A673 (cell line): ENCODE data around the gene HYI. TPM values are rescaled to one million over a fixed set of nuclear protein-coding genes. Genes with fewer than 3 reads are reported as not detected.

ENCODE experiments used
- BruUV-seq: library from RNA; stranded (reverse); fragments of 400-500 nt; replicated peaks from 2 replicates; lab custom pipeline; 2021; lab: Mats Ljungman, UMichigan
- CTCF ChIA-PET: fragments of 300-600 bp; sonication (Branson Sonifier 250); formaldehyde crosslinking; loops from one replicate; lab custom pipeline; 2022; ENCODE audit warnings: antibody characterized with exemption; lab: Charles Lee
- POLR2A ChIA-PET: fragments of 300-600 bp; sonication (Branson Sonifier 250); formaldehyde crosslinking; loops from one replicate; lab custom pipeline; 2022; ENCODE audit warnings: antibody characterized with exemption; ENCODE audit not compliant: low non-redundant PET; lab: Charles Lee
- DNase-seq: peaks from one replicate; pipeline ENCODE4 v3.0.0-alpha.2; 2015; ENCODE audit warnings: low spot score
- H3K27ac ChIP-seq: fragments of 200-600 bp; sonication (generic); 2 replicates; pipeline ENCODE4 v1.5.1; 2016; ENCODE audit warnings: mixed run types, low read depth, mild to moderate bottlenecking, mixed read lengths, antibody characterized with exemption, low read length; ENCODE audit not compliant: poor library complexity, severe bottlenecking
- H3K27me3 ChIP-seq: fragments of 200-600 bp; sonication (generic); replicated peaks from 2 replicates; pipeline ENCODE4 v1.6.1; 2017; ENCODE audit warnings: mixed run types, low read depth, mild to moderate bottlenecking, mixed read lengths, antibody characterized with exemption, low read length; ENCODE audit not compliant: insufficient read depth, poor library complexity
- H3K36me3 ChIP-seq: fragments of 200-600 bp; sonication (generic); 2 replicates; pipeline ENCODE4 v1.6.1; 2016; ENCODE audit warnings: mixed run types, mild to moderate bottlenecking, mixed read lengths, antibody characterized with exemption, low read length; ENCODE audit not compliant: insufficient read depth, poor library complexity, severe bottlenecking
- H3K4me1 ChIP-seq: fragments of 200-600 bp; sonication (generic); 2 replicates; pipeline ENCODE4 v1.6.1; 2017; ENCODE audit warnings: mixed run types, mild to moderate bottlenecking, mixed read lengths, antibody characterized with exemption, low read length; ENCODE audit not compliant: insufficient read depth, poor library complexity, severe bottlenecking
- H3K4me3 ChIP-seq: fragments of 200-600 bp; sonication (generic); 2 replicates; pipeline ENCODE4 v1.5.1; 2016; ENCODE audit warnings: low read depth, mixed run types, mild to moderate bottlenecking, mixed read lengths, low read length; ENCODE audit not compliant: poor library complexity, severe bottlenecking
- H3K9me3 ChIP-seq: fragments of 200-600 bp; sonication (generic); 2 replicates; pipeline ENCODE4 v1.6.1; 2016; ENCODE audit warnings: mixed run types, low read depth, mild to moderate bottlenecking, mixed read lengths, antibody characterized with exemption, low read length; ENCODE audit not compliant: poor library complexity, severe bottlenecking
- CTCF ChIP-seq: fragments of 300-800, 200-600 bp; sonication (generic); conservative IDR thresholded peaks from 2 replicates; pipeline ENCODE4 v1.5.1; 2017; ENCODE audit warnings: low read depth, mild to moderate bottlenecking, antibody characterized with exemption, low read length, moderate library complexity, mixed read lengths
- EZH2 ChIP-seq: fragments of 200-600 bp; sonication (generic); IDR thresholded peaks from 2 replicates; pipeline ENCODE4 v1.6.1; 2017; ENCODE audit warnings: borderline replicate concordance, low read depth, mild to moderate bottlenecking, mixed read lengths, antibody characterized with exemption, low read length; ENCODE audit not compliant: poor library complexity, severe bottlenecking
- intact Hi-C: fragments of 100-400 bp; cut with micrococcal nuclease; formaldehyde crosslinking; loops from one replicate; pipeline ENCODE4 v1.10.0; 2022; ENCODE audit not compliant: unreplicated experiment
- total RNA-seq: library from RNA; stranded (reverse); gene quantifications from 2 replicates; pipeline ENCODE4 v1.2.3, GENCODE V29; 2021

The HYI gene
- total RNA-seq, 1 experiment from 2014 or later, result 14.8 TPM

DNA sequence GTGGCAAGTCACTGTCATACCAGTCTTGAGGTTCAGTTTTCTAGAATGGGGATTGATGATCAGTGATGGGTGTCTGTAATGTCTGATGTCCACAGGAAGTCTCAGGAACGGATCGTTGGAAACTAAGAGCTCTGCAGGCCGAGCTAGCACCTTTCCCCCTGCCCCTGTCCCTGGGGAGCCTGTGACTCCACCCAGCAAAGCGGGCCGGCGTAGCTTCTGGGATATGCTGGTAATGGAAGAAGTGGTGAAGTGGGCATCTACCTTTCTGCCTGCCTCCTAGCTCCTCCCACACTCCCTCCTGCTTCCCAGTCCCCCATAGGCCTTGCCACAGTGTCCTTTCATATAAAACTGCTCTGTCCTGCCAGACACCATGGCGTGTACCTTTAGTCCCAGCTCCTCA, 13.4 kb downstream of the HYI start:
- POLR2A ChIA-PET, result no interaction called here
- CTCF ChIA-PET, result no interaction called here

GRCh38 chr1:43439781-43440180, 13.9 kb downstream of the HYI start:
- no TSS peak for BruUV-seq
- H3K36me3 ChIP-seq, result peaks cover 6% of the 10 kb centered on the region
- intact Hi-C loops, result no loop called here

More for the DNA sequence above, 13.4 kb downstream of the HYI start:
- intact Hi-C loops, result no loop called here
- Histone ChIP-seq H3K36me3 (peaks cover 2% of the 10 kb centered on the region), H3K4me3 (no peak overlapping the region), H3K4me1 (peaks cover 10% of the 10 kb centered on the region), H3K9me3 (no peaks in the 10 kb centered on the region), H3K27ac (no peak overlapping the region), H3K27me3 (no peaks in the 10 kb centered on the region)
- DNase-seq, result no peak
- no peak for TF ChIP-seq EZH2
- no peak for TF ChIP-seq CTCF
- BruUV-seq, result no TSS peak

DNA sequence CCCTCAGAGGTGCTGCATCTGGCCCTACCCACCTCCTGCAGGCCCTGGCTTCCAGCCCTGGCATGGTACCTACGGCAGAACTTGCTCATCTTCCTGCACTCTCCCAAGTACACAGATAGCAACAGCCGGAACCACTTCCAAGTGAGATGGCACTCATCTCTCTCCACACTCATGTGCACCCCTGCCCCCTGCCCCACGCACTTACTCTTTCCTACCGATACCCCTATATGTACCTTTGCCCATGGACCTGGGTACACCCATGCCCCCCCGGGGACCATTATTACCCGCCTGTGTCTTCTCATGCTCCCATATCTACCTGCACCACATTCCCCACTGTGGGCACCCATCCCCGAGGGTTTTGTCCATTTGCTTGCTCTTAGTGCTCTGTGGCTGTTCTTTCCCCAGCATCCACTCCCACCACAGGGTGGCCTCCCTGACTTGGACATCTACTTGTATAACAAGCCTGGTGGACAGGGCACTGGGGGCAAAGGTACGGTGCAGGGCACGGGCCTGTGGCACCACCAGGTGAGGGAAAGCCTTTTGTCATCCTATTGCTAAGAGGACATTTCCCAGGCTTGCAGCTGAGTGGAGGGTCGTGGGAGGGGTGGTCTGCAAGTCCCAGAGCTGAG, 14.7 kb downstream of the HYI start:
- BruUV-seq, result no TSS peak
- Histone ChIP-seq H3K27me3 (no peaks in the 10 kb centered on the region), H3K36me3 (peaks cover 9% of the 10 kb centered on the region), H3K27ac (no peak overlapping the region), H3K4me1 (peaks cover 10% of the 10 kb centered on the region), H3K4me3 (no peak overlapping the region), H3K9me3 (no peaks in the 10 kb centered on the region)
- POLR2A ChIA-PET, result no interaction called here
- intact Hi-C loops, result no loop called here
- DNase-seq, result no peak
- no peak for TF ChIP-seq CTCF
- no peak for TF ChIP-seq EZH2
- CTCF ChIA-PET, result no interaction called here

More at GRCh38 chr1:43439781-43440180, 13.9 kb downstream of the HYI start:
- TF ChIP-seq EZH2 (no peak), CTCF (no peak)
- no peaks in the 10 kb centered on the region for H3K9me3 ChIP-seq
- ChIA-PET CTCF (no interaction called here), POLR2A (no interaction called here)
- no peak for DNase-seq
- H3K27me3 ChIP-seq, result no peaks in the 10 kb centered on the region
- no peak overlapping the region for H3K27ac ChIP-seq
- peaks cover 10% of the 10 kb centered on the region for H3K4me1 ChIP-seq
- H3K4me3 ChIP-seq, result no peak overlapping the region
